ENCODE results near the gene DDX56.

Gene DDX56

DNA sequence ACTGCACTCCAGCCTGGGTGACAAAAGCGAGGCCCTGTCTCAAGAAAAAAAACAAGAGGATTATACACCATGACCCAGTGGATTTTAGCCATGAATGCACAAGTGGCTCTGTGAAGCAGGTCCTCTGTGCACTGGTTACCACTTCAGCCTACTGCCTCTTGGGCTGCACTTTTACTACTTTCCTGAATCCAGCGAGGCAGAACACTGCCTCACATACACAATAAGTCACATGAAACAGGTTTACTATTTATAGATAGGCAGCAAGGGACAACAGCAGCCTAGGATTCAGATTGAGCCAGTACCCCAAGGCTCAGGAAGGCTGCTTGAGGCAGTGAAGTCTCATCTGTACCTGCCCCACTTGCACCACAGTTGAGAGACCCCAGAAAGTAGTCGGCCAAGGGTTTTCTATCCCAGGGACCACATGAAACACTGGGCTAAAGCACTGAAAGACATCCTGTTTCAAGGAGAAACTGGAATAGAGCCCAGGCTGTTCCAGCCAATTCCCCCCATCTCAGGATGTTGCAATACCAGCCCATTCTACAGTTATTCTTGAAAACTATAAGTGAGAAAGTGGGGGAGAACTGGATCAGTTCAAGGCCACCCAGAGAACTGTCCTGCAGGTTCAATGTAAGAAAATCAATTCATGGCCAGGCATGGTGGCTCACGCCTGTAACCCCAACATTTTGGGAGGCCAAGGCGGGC, 22.4 kb upstream of the DDX56 start:
- no peak overlapping the region for H3K4me3 ChIP-seq (replicated peaks; ENCODE audit: low read depth, low read length)
- TF ChIP-seq, protein P1, sequence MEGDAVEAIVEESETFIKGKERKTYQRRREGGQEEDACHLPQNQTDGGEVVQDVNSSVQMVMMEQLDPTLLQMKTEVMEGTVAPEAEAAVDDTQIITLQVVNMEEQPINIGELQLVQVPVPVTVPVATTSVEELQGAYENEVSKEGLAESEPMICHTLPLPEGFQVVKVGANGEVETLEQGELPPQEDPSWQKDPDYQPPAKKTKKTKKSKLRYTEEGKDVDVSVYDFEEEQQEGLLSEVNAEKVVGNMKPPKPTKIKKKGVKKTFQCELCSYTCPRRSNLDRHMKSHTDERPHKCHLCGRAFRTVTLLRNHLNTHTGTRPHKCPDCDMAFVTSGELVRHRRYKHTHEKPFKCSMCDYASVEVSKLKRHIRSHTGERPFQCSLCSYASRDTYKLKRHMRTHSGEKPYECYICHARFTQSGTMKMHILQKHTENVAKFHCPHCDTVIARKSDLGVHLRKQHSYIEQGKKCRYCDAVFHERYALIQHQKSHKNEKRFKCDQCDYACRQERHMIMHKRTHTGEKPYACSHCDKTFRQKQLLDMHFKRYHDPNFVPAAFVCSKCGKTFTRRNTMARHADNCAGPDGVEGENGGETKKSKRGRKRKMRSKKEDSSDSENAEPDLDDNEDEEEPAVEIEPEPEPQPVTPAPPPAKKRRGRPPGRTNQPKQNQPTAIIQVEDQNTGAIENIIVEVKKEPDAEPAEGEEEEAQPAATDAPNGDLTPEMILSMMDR (IDR thresholded peaks at IDR 0.05; ENCODE audit: low read length, missing control alignments), result peak; percentile 8
- DNase-seq (ENCODE audit: low read depth), result peak; percentile 74

GRCh38 chr7:44590910-44591309, 17.2 kb upstream of the DDX56 start:
- H3K4me3 ChIP-seq (replicated peaks; ENCODE audit: low read depth, low read length), result no peak overlapping the region
- no peak for DNase-seq (ENCODE audit: low read depth)
- TF ChIP-seq, protein P1 (IDR thresholded peaks at IDR 0.05; ENCODE audit: low read length, missing control alignments), result no peak

- H3K4me3 ChIP-seq (replicated peaks; ENCODE audit: low read depth, low read length), result no peak overlapping the region
- TF ChIP-seq, protein P1 (IDR thresholded peaks at IDR 0.05; ENCODE audit: low read length, missing control alignments), result peak; percentile 71
- DNase-seq (ENCODE audit: low read depth), result peak; percentile 81
Observed at GRCh38 chr7:44587843-44588711, 14.4 kb upstream of the DDX56 start.

DNA sequence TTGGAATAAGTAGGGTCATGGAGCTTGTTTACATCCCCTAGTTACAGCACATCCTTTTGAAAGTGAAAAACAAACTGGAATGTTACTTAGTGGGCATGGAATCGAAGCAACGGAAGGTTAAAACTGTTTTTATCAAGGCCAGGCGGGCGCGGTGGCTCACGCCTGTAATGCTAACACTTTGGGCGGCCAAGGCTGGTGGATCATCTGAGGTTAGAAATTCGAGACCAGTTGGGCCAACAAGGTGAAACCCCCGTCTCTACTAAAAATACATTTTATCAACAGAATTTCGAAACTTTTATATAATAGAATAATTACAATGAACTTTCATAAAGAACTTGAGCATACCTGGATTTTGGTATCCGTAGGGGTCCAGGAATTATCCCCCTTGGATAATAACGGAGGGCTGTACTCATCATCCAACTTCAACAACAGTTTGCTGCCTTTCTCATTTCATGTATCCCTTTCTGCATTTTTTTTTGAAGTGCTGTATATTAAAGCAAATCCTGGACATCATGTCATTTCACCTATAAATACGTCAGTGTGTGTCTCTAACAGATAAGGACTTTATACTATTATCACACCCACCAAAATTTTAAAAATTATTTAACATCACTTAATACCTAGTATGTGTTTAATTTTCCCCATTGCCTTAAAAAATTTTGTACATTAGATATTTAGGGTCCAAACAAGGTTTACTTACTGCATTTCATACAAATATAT, 9.6 kb upstream of the DDX56 start:
- no peak for DNase-seq (ENCODE audit: low read depth)
- H3K4me3 ChIP-seq (replicated peaks; ENCODE audit: low read depth, low read length), result peak overlapping the region; percentile 85
- TF ChIP-seq, protein P1 (IDR thresholded peaks at IDR 0.05; ENCODE audit: low read length, missing control alignments), result no peak

DNA sequence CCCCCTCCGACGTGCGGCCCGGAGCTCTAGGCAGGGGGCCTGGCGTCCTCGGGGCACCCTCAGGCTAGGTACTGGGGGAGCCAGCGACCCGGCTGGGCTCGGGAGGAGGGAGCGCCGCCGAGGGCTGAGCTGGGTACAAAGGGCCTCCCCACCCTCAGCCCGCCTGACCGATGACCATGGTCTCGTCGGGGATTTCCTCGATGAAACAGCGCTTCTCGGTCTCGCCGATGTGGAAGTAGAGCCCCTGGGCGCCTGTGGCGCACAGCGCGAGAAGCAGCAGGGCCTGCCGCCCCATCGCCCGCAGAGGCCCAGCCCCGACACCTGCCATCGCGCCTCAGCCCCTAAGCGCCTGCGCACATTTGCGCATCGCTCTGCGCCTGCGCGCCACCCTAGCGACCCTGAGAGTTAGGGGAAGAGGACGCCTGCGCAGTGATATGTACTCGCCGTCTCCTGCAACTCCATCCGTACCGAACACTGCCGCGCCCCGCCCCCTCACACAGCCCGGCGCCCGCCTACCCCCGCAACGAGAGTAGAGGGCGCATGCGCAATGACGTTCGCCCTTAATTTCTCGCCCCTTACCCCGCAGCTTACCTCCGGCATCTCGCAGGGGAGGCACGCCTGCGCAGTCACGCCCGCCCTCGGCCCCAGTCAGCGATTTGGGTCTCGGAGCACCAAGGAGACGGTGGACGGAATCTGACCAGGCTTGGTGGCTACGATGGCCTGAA, 8.3 kb upstream of the DDX56 start, which contains the start of gene TMED4:
Gene TMED4, minus strand, starts transcription at position 353 of the 725 bp plus-strand sequence. Its CDS starts 25 bp downstream, at position 328.
- peak; percentile 99 for DNase-seq (ENCODE audit: low read depth)
- TF ChIP-seq, protein P1 (IDR thresholded peaks at IDR 0.05; ENCODE audit: low read length, missing control alignments), result no peak
- H3K4me3 ChIP-seq (replicated peaks; ENCODE audit: low read depth, low read length), result peak within 1 kb of the TSS; percentile 85
